Colonic mucosa (tissue), 4 donors: ENCODE measurements around the gene KLHL40. TPM values are rescaled to one million over a fixed set of nuclear protein-coding genes. Genes with fewer than 3 reads are reported as not detected.

Experiments
- DNase-seq: peaks from one replicate; pipeline ENCODE4 v3.0.0-alpha.2; 2020
- H3K27ac ChIP-seq: fragments of 200-600 bp; one replicate; pipeline ENCODE4 v1.8.0; 2021
- H3K27me3 ChIP-seq: fragments of 200-600 bp; one replicate; pipeline ENCODE4 v1.8.0; 2021
- H3K36me3 ChIP-seq: fragments of 200-600 bp; one replicate; pipeline ENCODE4 v1.8.0; 2021
- H3K4me1 ChIP-seq: fragments of 200-600 bp; one replicate; pipeline ENCODE4 v1.8.0; 2021; ENCODE audit warnings: mild to moderate bottlenecking
- H3K4me3 ChIP-seq: fragments of 200-600 bp; one replicate; pipeline ENCODE4 v1.8.0; 2021
- H3K9ac ChIP-seq, 2 donors: one replicate each; pipeline ENCODE4 v1.7.0; 2013; ENCODE audit warnings: control low read depth in 2 of 2, low read depth in 2 of 2, low read length in 2 of 2
- H3K9me3 ChIP-seq: fragments of 200-600 bp; one replicate; pipeline ENCODE4 v1.8.0; 2021
- CTCF ChIP-seq: fragments of 200-600 bp; IDR thresholded peaks from one replicate; pipeline ENCODE4 v1.8.0; 2022; ENCODE audit warnings: antibody characterized with exemption, mild to moderate bottlenecking
- intact Hi-C: fragments of 100-400 bp; cut with DNase I; formaldehyde crosslinking; loops from one replicate; pipeline ENCODE4 v1.14.1; 2022
- total RNA-seq, 2 donors: library from RNA; stranded (reverse); fragmentation: NEBNext Ultra II Directional in 1 of 2; extraction: Animal tissue kit (Norgen Biotek cat#: 25700) in 1 of 2; gene quantifications; one replicate each; pipeline ENCODE4 v1.2.1, GENCODE V29; 2021
- donor health status: healthy.
- donor health status: DM: no; HTN: no; CAD: no.
- donor health status: DM: no; HTN: no; CAD: no.

Gene KLHL40
- total RNA-seq, 2 donors from 2014 or later, result not detected

GRCh38 chr3:42732829-42733459 is 47.6 kb downstream of the KLHL40 start:
- Histone ChIP-seq H3K9ac (no peak overlapping the region), H3K4me3 (no peak overlapping the region), H3K27ac (no peak overlapping the region), H3K9me3 (no peaks in the 10 kb centered on the region), H3K4me1 (no peaks in the 10 kb centered on the region), H3K27me3 (no peaks in the 10 kb centered on the region), H3K36me3 (no peaks in the 10 kb centered on the region)
- no peak for DNase-seq
- TF ChIP-seq CTCF, result no peak
- intact Hi-C loops, result no loop called here

DNA sequence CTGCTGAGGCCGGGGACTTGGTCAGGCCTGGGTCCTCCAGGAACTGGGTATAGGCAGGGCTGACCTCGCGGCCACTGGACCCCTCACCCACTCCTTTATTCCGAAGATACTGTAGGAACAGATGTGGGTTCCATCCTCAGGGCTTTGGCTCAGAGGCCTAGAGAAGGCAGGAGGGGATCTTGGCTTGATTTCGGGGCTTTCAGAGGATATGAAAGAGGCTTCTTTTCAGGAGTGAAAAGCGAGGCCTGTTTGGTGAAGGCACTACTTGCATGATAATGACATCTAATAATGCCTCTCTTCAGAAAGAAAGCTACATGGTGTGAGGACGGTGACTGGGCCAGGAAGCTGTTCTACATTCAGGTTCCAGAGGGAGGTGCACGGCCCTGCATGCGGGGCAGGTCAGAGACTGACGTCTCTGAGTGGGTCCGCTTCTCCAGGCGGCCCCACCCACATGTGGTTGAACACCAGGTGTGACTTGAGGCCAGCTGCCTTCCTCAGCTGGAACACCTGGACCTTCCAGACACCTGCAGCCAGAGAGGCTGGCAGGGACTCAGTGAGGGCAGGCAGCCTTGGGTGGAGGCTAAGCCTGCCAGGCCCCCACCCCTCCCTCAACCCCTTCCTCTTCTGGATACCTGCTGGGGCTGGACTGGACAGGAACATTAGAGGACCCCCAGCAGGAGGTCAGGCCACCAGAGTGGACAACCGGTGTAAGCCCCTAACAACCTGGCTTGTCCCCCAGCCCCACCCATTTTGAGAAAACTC is 48.3 kb downstream of the KLHL40 start:
- H3K27ac ChIP-seq, result no peak overlapping the region
- H3K36me3 ChIP-seq, result no peaks in the 10 kb centered on the region
- H3K27me3 ChIP-seq, result no peaks in the 10 kb centered on the region
- H3K9me3 ChIP-seq, result no peaks in the 10 kb centered on the region
- no peak overlapping the region for H3K4me3 ChIP-seq
- H3K9ac ChIP-seq, result no peak overlapping the region
- TF ChIP-seq CTCF, result no peak
- no peak for DNase-seq
- no peaks in the 10 kb centered on the region for H3K4me1 ChIP-seq
- intact Hi-C loops, result no loop called here

DNA sequence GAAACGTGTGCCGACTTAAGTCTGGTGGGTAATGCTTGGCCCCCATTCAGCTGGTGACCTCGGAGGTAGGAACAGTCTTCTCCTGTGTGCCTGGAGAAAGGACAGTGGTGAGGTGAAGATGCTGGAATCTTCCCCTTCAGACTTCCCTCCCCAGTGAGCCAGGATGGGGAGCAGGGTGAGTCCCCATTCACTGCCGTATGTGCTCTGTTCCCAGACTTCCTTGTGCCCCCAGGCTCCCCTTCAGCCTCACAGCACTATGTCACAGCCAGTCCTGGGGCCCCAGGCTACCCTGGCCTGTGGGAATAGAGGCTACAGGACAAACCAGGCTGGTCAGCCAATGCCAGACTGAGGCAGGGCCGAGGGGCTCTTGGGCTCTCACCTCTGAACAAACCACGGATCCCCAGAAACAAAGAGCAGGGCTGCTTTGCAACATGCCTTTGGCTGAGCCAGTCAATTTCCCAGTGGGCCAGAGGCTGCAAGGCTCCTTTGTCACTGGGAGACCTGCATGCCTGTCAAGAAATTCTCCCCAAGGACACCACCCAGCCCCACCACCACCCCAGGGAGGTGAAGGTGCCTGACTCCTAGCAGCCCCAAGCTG is 49.0 kb downstream of the KLHL40 start:
- DNase-seq, result no peak
- Histone ChIP-seq H3K9ac (no peak overlapping the region), H3K27me3 (no peaks in the 10 kb centered on the region), H3K4me1 (no peaks in the 10 kb centered on the region), H3K36me3 (no peaks in the 10 kb centered on the region), H3K27ac (no peak overlapping the region), H3K4me3 (no peak overlapping the region), H3K9me3 (no peaks in the 10 kb centered on the region)
- no peak for TF ChIP-seq CTCF
- intact Hi-C loops, result no loop called here

GRCh38 chr3:42735019-42735418 is 49.7 kb downstream of the KLHL40 start:
- no peaks in the 10 kb centered on the region for H3K4me1 ChIP-seq
- DNase-seq, result peak; percentile 9
- no peak for TF ChIP-seq CTCF

DNA sequence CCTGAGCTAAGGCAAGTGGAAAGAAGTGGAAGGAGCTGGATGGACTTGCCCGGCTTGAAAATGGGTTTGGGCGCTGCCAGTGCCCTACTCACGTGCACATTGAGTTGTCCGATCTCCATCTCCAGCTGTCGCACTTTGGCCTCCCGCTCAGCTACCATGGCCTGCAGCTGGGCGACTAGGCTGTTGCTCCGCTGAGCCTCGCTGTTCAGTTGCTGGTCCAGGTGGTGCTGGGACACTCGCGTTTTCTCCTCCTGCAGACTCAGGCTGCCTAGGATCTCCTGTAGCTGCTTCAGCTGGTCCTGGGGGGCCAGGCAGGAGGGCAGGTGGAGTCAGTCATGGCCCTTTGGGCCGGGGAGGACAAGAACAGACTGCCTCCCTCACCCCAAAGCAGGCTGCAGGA is 50.3 kb downstream of the KLHL40 start:
- H3K27ac ChIP-seq, result no peak overlapping the region
- DNase-seq, result peak; percentile 12
- no peak overlapping the region for H3K9ac ChIP-seq
- H3K4me1 ChIP-seq, result no peaks in the 10 kb centered on the region
- no peak for TF ChIP-seq CTCF
- H3K36me3 ChIP-seq, result no peaks in the 10 kb centered on the region
- H3K9me3 ChIP-seq, result no peaks in the 10 kb centered on the region
- no peak overlapping the region for H3K4me3 ChIP-seq
- no peaks in the 10 kb centered on the region for H3K27me3 ChIP-seq
- intact Hi-C loops, result no loop called here

More at GRCh38 chr3:42735019-42735418, 49.7 kb downstream of the KLHL40 start:
- H3K9ac ChIP-seq, result no peak overlapping the region
- H3K27ac ChIP-seq, result no peak overlapping the region
- H3K36me3 ChIP-seq, result no peaks in the 10 kb centered on the region
- intact Hi-C loops, result no loop called here
- no peaks in the 10 kb centered on the region for H3K9me3 ChIP-seq
- no peak overlapping the region for H3K4me3 ChIP-seq
- H3K27me3 ChIP-seq, result no peaks in the 10 kb centered on the region
